ENCODE data around the gene PDGFD.

- TF ChIP-seq CTCF (IDR thresholded peaks at IDR 0.05): no peak
- TF ChIP-seq POLR2A (IDR thresholded peaks at IDR 0.05): no peak
Measured at GRCh38 chr11:104118105-104118744, 45.7 kb downstream of the PDGFD start.

All from ovary (tissue), 3 donors.